Testis (tissue), 3 donors: Measurements from ENCODE around the gene HUNK. TPM values are rescaled to one million over a fixed set of nuclear protein-coding genes. Genes with fewer than 3 reads are reported as not detected.
A peak's percentile ranks its signal among the peaks of the same experiment; 100 is the strongest.

ENCODE experiments used
- DNase-seq: peaks from one replicate; pipeline ENCODE4 v3.0.0-alpha.2; 2019
- H3K27ac ChIP-seq, 2 donors: fragments of 200-600 bp; sonication (generic); one replicate each; pipeline ENCODE4 v1.5.1; 2019
- H3K27me3 ChIP-seq: fragments of 200-600 bp; sonication (generic); one replicate; pipeline ENCODE4 v1.5.1; 2019
- H3K36me3 ChIP-seq: fragments of 200-600 bp; sonication (generic); one replicate; pipeline ENCODE4 v1.5.1; 2017; ENCODE audit warnings: low read depth; ENCODE audit errors: missing control alignments
- H3K4me1 ChIP-seq: fragments of 200-600 bp; sonication (generic); one replicate; pipeline ENCODE4 v1.5.1; 2019
- H3K4me3 ChIP-seq, 2 donors: fragments of 200-600 bp; sonication (generic); one replicate each; pipeline ENCODE4 v1.5.1; 2017 to 2019
- H3K9me3 ChIP-seq: fragments of 200-600 bp; sonication (generic); one replicate; pipeline ENCODE4 v1.5.1; 2017
- CTCF ChIP-seq, 3 experiments: fragments of 450-650 bp in 2 of 3; fragments of 200-600 bp in 1 of 3; sonication (generic) in 1 of 3; IDR thresholded peaks; one replicate each; pipeline ENCODE4 v1.5.1; 2016 to 2019; ENCODE audit warnings: antibody characterized with exemption in 3 of 3, mild to moderate bottlenecking in 2 of 3, moderate library complexity in 1 of 3
- POLR2A ChIP-seq: fragments of 450-650 bp; IDR thresholded peaks from one replicate; pipeline ENCODE4 v1.6.1; 2017; ENCODE audit warnings: antibody characterized with exemption, mild to moderate bottlenecking, moderate library complexity
- WGBS, 2 donors: methylation state at CpG; one replicate each; pipeline ENCODE4 v1.1.5; 2018; 5-methylcytosine and 5-hydroxymethylcytosine counted together
- intact Hi-C: fragments of 100-400 bp; cut with DNase I; formaldehyde crosslinking; loops from one replicate; pipeline ENCODE4 v1.15.1; 2023; ENCODE audit warnings: low total_unique reads
- polyA plus RNA-seq: library from polyadenylated mRNA; stranded (reverse); fragments of 350-450 nt; fragmentation: Illumina TruSeq; extraction: RNeasy Lipid Tissue Mini Kit (QIAGEN cat#74804); gene quantifications from one replicate; pipeline ENCODE4 v1.2.3, GENCODE V29; 2014; ENCODE audit warnings: low read depth, low replicate concordance; ENCODE audit not compliant: insufficient read depth
- total RNA-seq, 2 donors: library from RNA; depleted of rRNA; stranded (reverse); fragments of >200 nt; gene quantifications; one replicate each; pipeline ENCODE4 v1.2.3, GENCODE V29; 2016

Gene HUNK
- total and polyA plus RNA-seq, 3 donors from 2014 or later, result 2.1 to 7.6 (median 6.8) TPM

- no peak for TF ChIP-seq CTCF (IDR thresholded peaks at IDR 0.05)
- no peak for TF ChIP-seq POLR2A
- Histone ChIP-seq H3K4me3 (no peak overlapping the region), H3K4me1 (no peaks in the 10 kb centered on the region), H3K27ac (no peak overlapping the region), H3K27me3 (no peaks in the 10 kb centered on the region), H3K9me3 (no peaks in the 10 kb centered on the region), H3K36me3 (no peaks in the 10 kb centered on the region)
- DNase-seq, result no peak
- 94 to 97% methylated on average over 3 of the region's 3 CpGs for WGBS, 2 donors
- intact Hi-C loops, result loop anchor here (10.0 kb wide), 1 partner anchor 394 kb away; no protein-coding TSS in a partner anchor
Observed at GRCh38 chr21:31860851-31861250, 12.0 kb upstream of the HUNK start.

GRCh38 chr21:31862078-31862477, 10.7 kb upstream of the HUNK start:
- no peak for DNase-seq
- WGBS, 2 donors, result 89 to 90% methylated on average over 7 of the region's 7 CpGs

GRCh38 chr21:31865429-31865970, 7.3 kb upstream of the HUNK start:
- WGBS, 2 donors, result 66 to 70% methylated on average over 11 of the region's 11 CpGs
- H3K36me3 ChIP-seq, result no peaks in the 10 kb centered on the region
- no peak for DNase-seq
- H3K27ac ChIP-seq, result no peak overlapping the region
- no peak overlapping the region for H3K4me3 ChIP-seq
- no peak for TF ChIP-seq CTCF (IDR thresholded peaks at IDR 0.05)
- TF ChIP-seq POLR2A, result no peak
- intact Hi-C loops, result loop anchor here (10.0 kb wide), 1 partner anchor 389 kb away; no protein-coding TSS in a partner anchor
- no peaks in the 10 kb centered on the region for H3K4me1 ChIP-seq
- H3K27me3 ChIP-seq, result no peaks in the 10 kb centered on the region
- H3K9me3 ChIP-seq, result no peaks in the 10 kb centered on the region

More at GRCh38 chr21:31862078-31862477, 10.7 kb upstream of the HUNK start:
- intact Hi-C loops, result loop anchor here (10.0 kb wide), 1 partner anchor 393 kb away; no protein-coding TSS in a partner anchor
- Histone ChIP-seq H3K4me1 (no peaks in the 10 kb centered on the region), H3K4me3 (no peak overlapping the region), H3K27ac (no peak overlapping the region), H3K27me3 (no peaks in the 10 kb centered on the region), H3K9me3 (no peaks in the 10 kb centered on the region), H3K36me3 (no peaks in the 10 kb centered on the region)
- TF ChIP-seq POLR2A (no peak), CTCF (IDR thresholded peaks at IDR 0.05) (no peak)

- WGBS, 2 donors, result 15 to 18% methylated on average over 12 to 15 of the region's 15 CpGs
- Histone ChIP-seq H3K36me3 (no peaks in the 10 kb centered on the region), H3K27ac (no peak overlapping the region), H3K27me3 (no peaks in the 10 kb centered on the region), H3K9me3 (no peaks in the 10 kb centered on the region), H3K4me1 (no peaks in the 10 kb centered on the region), H3K4me3 (no peak overlapping the region)
- TF ChIP-seq CTCF (IDR thresholded peaks at IDR 0.05) (peak; percentile 74 to 94 (median 87)), POLR2A (no peak)
- intact Hi-C loops, result loop anchor here (10.0 kb wide), 1 partner anchor 389 kb away; no protein-coding TSS in a partner anchor
- DNase-seq, result peak; percentile 95
Observed at GRCh38 chr21:31866077-31866511, 6.7 kb upstream of the HUNK start.

- H3K4me1 ChIP-seq, result peaks cover 12% of the 10 kb centered on the region
- TF ChIP-seq CTCF (IDR thresholded peaks at IDR 0.05) (no peak), POLR2A (no peak)
- H3K27me3 ChIP-seq, result no peaks in the 10 kb centered on the region
- no peaks in the 10 kb centered on the region for H3K36me3 ChIP-seq
- intact Hi-C loops, result loop anchor here (10.0 kb wide), 1 partner anchor 385 kb away; no protein-coding TSS in a partner anchor
- no peak overlapping the region for H3K4me3 ChIP-seq
- H3K9me3 ChIP-seq, result no peaks in the 10 kb centered on the region
- H3K27ac ChIP-seq, result no peak overlapping the region
- no peak for DNase-seq
- WGBS, 2 donors, result 64 to 77% methylated on average over 6 of the region's 6 CpGs
Observed at GRCh38 chr21:31869750-31870149, 3.1 kb upstream of the HUNK start.
